GM15510 (cell line): ENCODE measurements around the gene CDC16.

Experiments used
- POLR2A ChIP-seq: IDR thresholded peaks from 3 replicates; pipeline ENCODE4 v1.6.1; 2011; ENCODE audit warnings: borderline replicate concordance; ENCODE audit not compliant: insufficient read length; ENCODE audit errors: extremely low read depth

Gene CDC16

DNA sequence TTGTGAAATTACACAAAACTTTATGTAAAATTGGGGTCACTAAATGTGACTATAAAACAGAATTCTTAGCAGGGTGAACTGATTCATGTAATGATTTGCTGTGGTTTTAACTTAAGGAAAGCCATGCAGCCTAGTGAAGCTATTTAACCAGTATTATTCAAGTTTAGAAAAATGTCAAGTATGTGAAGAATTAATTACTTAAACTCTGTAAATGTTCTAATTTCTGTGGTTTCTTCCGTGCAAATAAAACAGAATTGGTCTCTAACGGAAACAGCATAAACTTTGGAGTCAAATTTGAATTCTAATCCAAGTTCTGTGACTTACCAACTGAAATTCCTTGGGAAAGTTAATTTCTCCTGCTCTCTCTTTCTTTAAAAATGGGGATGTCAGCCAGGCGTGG, 13.3 kb downstream of the CDC16 start:
- no peak for TF ChIP-seq POLR2A

DNA sequence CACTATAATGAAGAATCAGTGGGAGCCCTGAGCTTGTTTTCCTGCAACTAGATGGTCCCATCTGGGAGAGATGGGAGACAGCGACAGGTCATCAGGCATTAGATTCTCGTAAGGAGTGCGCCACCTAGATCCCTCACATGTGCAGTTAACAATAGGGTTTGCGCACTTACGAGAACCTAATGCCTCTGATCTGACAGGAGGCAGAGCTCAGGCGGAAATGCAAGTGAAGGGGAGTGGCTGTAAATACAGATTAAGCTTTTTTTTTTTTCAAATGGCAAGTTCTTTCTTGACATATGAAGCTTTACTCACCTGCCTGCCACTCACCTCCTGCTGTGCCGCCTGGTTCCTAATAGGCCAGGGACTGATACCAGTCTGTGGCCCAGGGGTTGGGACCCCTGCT, 14.4 kb downstream of the CDC16 start:
- TF ChIP-seq POLR2A, result no peak

- no peak for TF ChIP-seq POLR2A
These were observed 21.9 kb downstream of the CDC16 start for GRCh38 chr13:114256547-114256946.

- TF ChIP-seq POLR2A, result no peak
These were observed 22.3 kb downstream of the CDC16 start for GRCh38 chr13:114257014-114257413.

DNA sequence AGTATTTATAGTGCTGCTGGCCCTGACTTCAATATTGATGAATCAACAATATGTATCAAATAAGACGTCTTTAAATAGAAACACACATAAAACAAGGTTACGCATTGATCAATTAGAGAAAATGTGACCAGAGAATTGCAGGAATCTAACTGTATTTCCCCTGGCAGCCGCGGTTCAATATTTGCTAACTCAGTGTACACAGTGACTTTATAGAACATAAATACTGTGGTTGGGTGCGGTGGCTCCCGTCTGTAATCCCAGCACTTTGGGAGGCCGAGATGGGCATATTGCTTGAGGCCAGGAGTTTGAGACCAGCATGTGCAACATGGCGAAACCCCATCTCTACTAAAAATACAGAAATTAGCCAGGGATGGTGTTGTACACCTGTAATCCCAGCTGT, 23.9 kb downstream of the CDC16 start:
- TF ChIP-seq POLR2A, result no peak

- TF ChIP-seq POLR2A, result no peak
These were observed 24.7 kb downstream of the CDC16 start for GRCh38 chr13:114259374-114259773.

DNA sequence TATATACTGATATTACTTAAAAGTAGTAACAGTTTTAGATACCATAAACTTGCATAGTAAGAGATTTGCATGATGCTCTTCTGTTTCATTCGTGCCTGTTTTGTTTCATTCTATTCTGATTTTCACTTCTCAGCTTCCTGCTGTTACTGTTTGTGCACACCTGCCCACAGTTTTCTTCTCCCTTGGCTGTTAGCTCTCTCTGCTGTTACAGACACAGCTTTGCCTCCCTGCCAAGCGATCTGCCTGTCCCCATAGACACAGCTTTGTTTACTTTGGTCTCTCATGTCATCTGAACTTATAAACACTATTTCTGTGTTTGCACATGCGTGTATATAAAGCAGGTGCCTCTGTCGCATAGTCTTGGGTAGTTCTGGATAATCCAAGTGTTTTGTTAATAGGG, 25.3 kb downstream of the CDC16 start:
- no peak for TF ChIP-seq POLR2A

GRCh38 chr13:114260814-114261213, 26.1 kb downstream of the CDC16 start:
- no peak for TF ChIP-seq POLR2A

GRCh38 chr13:114261328-114261965, 26.8 kb downstream of the CDC16 start:
- no peak for TF ChIP-seq POLR2A

DNA sequence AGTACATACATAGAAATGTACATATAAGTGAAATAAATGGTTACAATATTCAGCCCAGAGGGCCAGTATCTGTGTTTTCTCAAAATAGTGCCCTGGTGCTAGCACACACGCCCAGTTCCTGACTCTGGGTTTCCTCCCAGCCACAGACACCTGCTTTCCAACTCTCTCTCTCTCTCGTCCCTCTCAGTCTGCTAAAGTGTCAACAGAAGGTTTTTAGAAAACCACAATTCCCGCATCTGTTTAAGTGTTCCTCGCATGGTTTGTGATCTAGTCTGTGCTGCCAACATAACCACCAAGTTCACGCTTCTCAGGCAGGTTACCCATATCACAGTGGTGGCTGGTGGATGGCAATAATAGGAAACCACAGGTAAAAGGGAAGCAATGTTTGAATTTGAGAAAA, 28.9 kb downstream of the CDC16 start:
- no peak for TF ChIP-seq POLR2A

DNA sequence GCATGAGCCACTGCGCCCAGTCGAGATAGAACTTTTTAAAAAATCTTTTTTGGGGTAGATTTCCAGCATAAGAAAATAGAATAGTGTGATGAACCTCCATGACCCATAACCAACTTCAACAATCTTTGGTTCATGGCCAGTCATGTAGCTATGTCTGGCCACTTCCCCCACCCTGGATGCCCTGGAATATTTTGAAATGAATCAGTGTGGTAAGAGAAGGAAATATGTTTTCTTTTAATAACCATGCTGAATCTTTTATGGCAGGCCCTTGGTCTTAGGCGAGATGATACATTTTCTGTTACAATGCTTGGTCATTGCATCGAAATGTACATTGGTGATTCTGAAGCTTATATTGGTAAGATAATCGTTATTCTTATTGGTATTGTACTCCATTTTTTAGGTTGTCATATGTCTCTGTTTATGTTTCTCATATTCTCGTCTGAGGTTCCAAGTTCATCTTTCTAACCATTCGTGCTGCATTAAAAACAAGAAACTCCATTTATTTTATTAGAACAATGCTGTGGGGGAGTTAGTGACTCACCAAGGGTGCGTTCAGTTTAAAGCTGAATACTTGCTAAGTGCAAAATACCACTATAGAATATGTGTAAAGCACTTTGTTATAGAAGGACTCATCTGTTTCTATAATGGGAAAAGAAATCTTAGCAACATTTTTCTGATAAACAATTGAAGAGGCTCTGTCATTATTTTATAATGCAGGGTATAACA, 30.4 kb downstream of the CDC16 start:
- TF ChIP-seq POLR2A, result no peak

DNA sequence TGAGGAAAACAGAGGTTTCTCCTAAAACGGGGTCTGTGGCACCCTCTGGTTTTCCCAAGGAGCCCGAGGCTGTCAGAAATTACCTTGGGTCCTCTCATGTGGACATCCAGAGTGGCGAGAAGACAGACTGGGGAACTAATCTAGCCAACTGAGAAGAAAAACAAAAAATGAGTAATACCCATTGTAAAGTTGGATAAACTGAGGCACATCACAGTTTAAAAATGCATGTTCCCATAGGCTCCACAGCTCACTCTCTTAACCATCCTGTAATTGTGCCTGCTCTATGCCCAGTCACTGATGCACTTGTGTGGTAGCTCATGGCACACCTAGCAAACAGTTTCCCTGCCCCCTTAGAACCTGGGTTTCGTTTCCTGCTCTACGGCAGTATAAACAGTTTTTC, 31.5 kb downstream of the CDC16 start:
- TF ChIP-seq POLR2A, result no peak

DNA sequence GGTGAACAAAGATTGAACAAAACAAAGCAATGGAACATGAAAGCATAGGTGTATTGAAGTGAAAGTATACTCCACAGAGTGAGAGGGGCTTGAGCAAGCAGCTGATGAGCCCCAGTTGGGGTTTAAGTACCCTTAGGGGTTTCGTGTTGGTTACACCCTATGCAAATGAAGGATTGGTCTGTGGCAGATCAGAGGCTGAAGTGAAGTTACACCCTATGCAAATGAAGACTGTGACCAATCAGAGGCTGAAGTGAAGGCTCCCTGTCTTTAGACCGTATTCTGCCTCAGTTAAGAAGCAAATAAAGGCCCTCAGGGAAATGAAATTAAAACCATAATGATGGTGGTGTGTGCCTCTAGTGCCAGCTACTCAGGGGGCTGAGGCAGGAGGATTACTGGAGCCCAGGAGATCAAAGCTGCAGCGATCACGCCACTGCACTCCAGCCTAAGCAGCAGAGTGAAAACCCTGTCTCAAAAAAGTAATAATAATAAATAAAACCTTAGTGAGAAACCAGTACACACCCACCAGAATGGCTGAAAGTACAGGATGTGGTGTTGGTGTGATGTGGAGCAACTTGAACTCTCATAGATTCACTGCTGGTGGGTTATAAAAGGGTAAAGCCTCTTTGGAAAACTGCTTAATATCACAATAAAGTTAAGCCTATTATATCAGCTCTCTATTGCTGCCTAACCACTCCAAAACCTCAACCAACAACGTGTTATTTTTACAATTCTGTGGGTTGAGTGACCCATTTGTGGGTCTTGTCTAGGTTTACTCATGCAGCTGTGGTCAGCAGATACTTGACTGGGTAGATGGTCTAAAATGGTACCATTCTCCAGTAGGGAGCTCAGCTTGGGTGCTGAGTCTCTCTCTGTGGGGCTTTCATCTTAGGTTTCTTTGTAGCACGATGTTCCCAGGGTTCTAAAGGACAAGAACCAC, 33.9 kb downstream of the CDC16 start:
- TF ChIP-seq POLR2A, result no peak

- no peak for TF ChIP-seq POLR2A
These were observed 34.6 kb downstream of the CDC16 start for GRCh38 chr13:114269281-114269770.

DNA sequence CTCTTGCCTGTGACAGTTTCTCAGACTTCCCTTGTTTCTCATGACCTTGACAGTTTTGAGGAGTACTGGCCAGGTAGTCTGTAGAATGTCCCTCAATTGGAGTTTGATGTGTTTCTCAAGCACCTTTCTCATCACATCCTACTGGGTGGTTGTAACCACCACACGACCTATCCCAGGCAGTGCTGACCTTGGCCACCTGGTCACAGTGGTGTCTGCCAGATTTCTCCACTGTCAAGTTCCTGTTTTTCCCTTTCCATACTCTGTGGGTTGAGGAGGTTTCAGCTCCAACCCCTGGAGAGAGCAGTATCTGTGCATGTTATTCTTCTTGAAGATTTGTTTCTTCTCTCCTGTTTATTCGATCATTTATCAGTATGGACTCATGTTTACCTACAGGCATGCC, 38.3 kb downstream of the CDC16 start:
- no peak for TF ChIP-seq POLR2A

- no peak for TF ChIP-seq POLR2A
These were observed 40.6 kb downstream of the CDC16 start for GRCh38 chr13:114275304-114275703.

DNA sequence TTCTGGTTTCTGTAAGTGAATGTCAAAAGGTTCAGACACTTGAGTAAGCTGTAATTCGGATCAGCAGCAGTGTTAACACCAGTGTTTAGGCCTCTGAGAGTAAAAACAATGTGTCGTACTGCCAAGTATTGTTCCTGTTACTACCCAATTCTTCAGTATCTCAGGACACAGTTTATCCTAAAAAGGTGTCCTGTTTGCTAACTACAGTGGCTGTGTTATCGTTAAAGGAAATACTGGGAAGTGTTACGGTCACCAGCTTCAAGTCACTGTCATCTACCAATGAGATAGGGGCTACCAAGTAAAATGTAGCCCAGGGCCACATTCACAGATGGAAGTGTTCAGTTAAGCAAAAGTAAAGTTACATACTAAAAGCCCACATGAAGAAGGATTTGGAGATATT, 44.4 kb downstream of the CDC16 start:
- no peak for TF ChIP-seq POLR2A
